HepG2 (cell line): ENCODE results near the gene LBX2. TPM values are rescaled to one million over a fixed set of nuclear protein-coding genes. Genes with fewer than 3 reads are reported as not detected.

Experiments
- CEBPG ChIP-seq: IDR thresholded peaks from 2 replicates; pipeline ENCODE4 v1.6.1; 2016
- EZH2 ChIP-seq: conservative IDR thresholded peaks from 2 replicates; pipeline ENCODE4 v1.6.1; 2012; ENCODE audit warnings: mild to moderate bottlenecking, low read depth, low read length, moderate library complexity
- FOXO1 ChIP-seq: sonication (generic); formaldehyde crosslinking; IDR thresholded peaks from 2 replicates; pipeline ENCODE4 v1.4.0; 2020; ENCODE audit warnings: missing genetic modification reagents
- NCOA1 ChIP-seq: sonication (generic); formaldehyde crosslinking; IDR thresholded peaks from 2 replicates; pipeline ENCODE4 v1.9.0; 2021; ENCODE audit warnings: missing genetic modification reagents
- NFIB ChIP-seq: sonication (generic); formaldehyde crosslinking; IDR thresholded peaks from 2 replicates; pipeline ENCODE4 v1.9.0; 2021; ENCODE audit warnings: missing genetic modification reagents, mild to moderate bottlenecking, borderline replicate concordance
- NR2F1 ChIP-seq, 2 experiments: fragments of 450-650 bp in 1 of 2; formaldehyde crosslinking in 1 of 2; IDR thresholded peaks; 2 replicates each; pipeline versions ENCODE4 v1.5.0 to v1.6.1; 2016 to 2020; ENCODE audit warnings: mild to moderate bottlenecking in 1 of 2, missing compliant biosample characterization in 1 of 2, missing genetic modification reagents in 1 of 2, moderate library complexity in 1 of 2
- RCOR2 ChIP-seq: IDR thresholded peaks from 2 replicates; pipeline ENCODE4 v1.6.1; 2016; ENCODE audit warnings: missing biosample characterization, missing genetic modification reagents
- REL ChIP-seq: sonication (generic); formaldehyde crosslinking; conservative IDR thresholded peaks from 2 replicates; pipeline ENCODE4 v1.8.0; 2022; ENCODE audit warnings: mild to moderate bottlenecking, missing genetic modification reagents, moderate library complexity
- RXRB ChIP-seq: IDR thresholded peaks from 2 replicates; pipeline ENCODE4 v1.6.1; 2016; ENCODE audit warnings: borderline replicate concordance, missing genetic modification reagents, missing compliant biosample characterization
- SIX1 ChIP-seq: sonication (generic); formaldehyde crosslinking; IDR thresholded peaks from 2 replicates; pipeline ENCODE4 v1.4.0; 2020; ENCODE audit warnings: missing genetic modification reagents, borderline replicate concordance
- TEAD3 ChIP-seq: optimal IDR thresholded peaks from 2 replicates; pipeline ENCODE3; 2016; ENCODE audit warnings: borderline replicate concordance
- ZBTB8A ChIP-seq: sonication (generic); formaldehyde crosslinking; IDR thresholded peaks from 2 replicates; pipeline ENCODE4 v1.4.0; 2020; ENCODE audit warnings: mild to moderate bottlenecking, low read depth, missing genetic modification reagents, borderline replicate concordance
- ZFAT ChIP-seq: sonication (generic); formaldehyde crosslinking; conservative IDR thresholded peaks from 2 replicates; pipeline ENCODE4 v1.8.1; 2023; ENCODE audit warnings: missing genetic modification reagents, inconsistent platforms
- ZFP41 ChIP-seq: sonication (generic); formaldehyde crosslinking; IDR thresholded peaks from 2 replicates; pipeline ENCODE4 v1.4.0; 2020; ENCODE audit warnings: mild to moderate bottlenecking, missing genetic modification reagents, borderline replicate concordance
- ZFP90 ChIP-seq: sonication (generic); formaldehyde crosslinking; IDR thresholded peaks from 2 replicates; pipeline ENCODE4 v1.8.0; 2022; ENCODE audit warnings: missing genetic modification reagents, mild to moderate bottlenecking, inconsistent platforms, borderline replicate concordance
- ZIK1 ChIP-seq: sonication (generic); formaldehyde crosslinking; IDR thresholded peaks from 2 replicates; pipeline ENCODE4 v1.5.0; 2020; ENCODE audit warnings: mild to moderate bottlenecking, low read depth, missing genetic modification reagents, borderline replicate concordance
- ZMYM2 ChIP-seq: sonication (generic); formaldehyde crosslinking; IDR thresholded peaks from 2 replicates; pipeline ENCODE4 v1.8.0; 2022; ENCODE audit warnings: mild to moderate bottlenecking, missing genetic modification reagents
- ZNF382 ChIP-seq: sonication (generic); formaldehyde crosslinking; IDR thresholded peaks from 2 replicates; pipeline ENCODE4 v1.5.0; 2020; ENCODE audit warnings: missing genetic modification reagents, mild to moderate bottlenecking, borderline replicate concordance
- ZNF430 ChIP-seq: sonication (generic); formaldehyde crosslinking; IDR thresholded peaks from 2 replicates; pipeline ENCODE4 v1.9.0; 2021; ENCODE audit warnings: mild to moderate bottlenecking, missing genetic modification reagents
- ZNF484 ChIP-seq: sonication (generic); formaldehyde crosslinking; IDR thresholded peaks from 2 replicates; pipeline ENCODE4 v1.5.1; 2020; ENCODE audit warnings: mild to moderate bottlenecking, low read depth, missing genetic modification reagents, borderline replicate concordance
- ZNF703 ChIP-seq: sonication (generic); formaldehyde crosslinking; IDR thresholded peaks from 2 replicates; pipeline ENCODE4 v1.5.1; 2020; ENCODE audit warnings: missing genetic modification reagents, mild to moderate bottlenecking, moderate library complexity, borderline replicate concordance
- ZNF724P ChIP-seq: sonication (generic); formaldehyde crosslinking; IDR thresholded peaks from 2 replicates; pipeline ENCODE4 v1.8.0; 2022; ENCODE audit warnings: missing genetic modification reagents, borderline replicate concordance
- ZNF816 ChIP-seq: sonication (generic); formaldehyde crosslinking; IDR thresholded peaks from 2 replicates; pipeline ENCODE4 v1.8.0; 2022; ENCODE audit warnings: missing genetic modification reagents, mild to moderate bottlenecking, borderline replicate concordance
- ZSCAN31 ChIP-seq: sonication (generic); formaldehyde crosslinking; IDR thresholded peaks from 2 replicates; pipeline ENCODE4 v1.5.0; 2020; ENCODE audit warnings: low read depth, mild to moderate bottlenecking, missing genetic modification reagents
- polyA plus RNA-seq, 8 experiments: library from polyadenylated mRNA; depleted of rRNA in 3 of 8; stranded (reverse) in 7 of 8; unstranded in 1 of 8; fragments of >200 nt; fragmentation: Illumina TruSeq in 4 of 8; extraction: Trizol in 4 of 8; gene quantifications; 2 replicates each; pipeline versions ENCODE4 v1.2.1 to v1.2.3, GENCODE V29; 2011 to 2016; ENCODE audit warnings: low read depth in 4 of 8, missing spikeins in 1 of 8, mixed read lengths in 1 of 8; ENCODE audit not compliant: insufficient read depth in 1 of 8
- total RNA-seq, 5 experiments: library from RNA; depleted of rRNA; stranded (reverse); fragments of >200 nt; fragmentation: Illumina TruSeq; extraction: Trizol; gene quantifications; 2 replicates each; pipeline ENCODE4 v1.2.3, GENCODE V29; 2016; ENCODE audit warnings: low read depth in 1 of 5
- TF ChIP-seq, protein P1 (sequence below): sonication (generic); formaldehyde crosslinking; conservative IDR thresholded peaks from 2 replicates; pipeline ENCODE4 v1.4.0; 2020; ENCODE audit warnings: mild to moderate bottlenecking, missing genetic modification reagents, moderate library complexity
- TF ChIP-seq, protein P2 (sequence below): sonication (generic); formaldehyde crosslinking; conservative IDR thresholded peaks from 2 replicates; pipeline ENCODE4 v1.4.0; 2020; ENCODE audit warnings: missing genetic modification reagents

The LBX2 gene
- total and polyA plus RNA-seq, 2 of the 13 experiments (the other 11 are each of a cell fraction or from before 2014, with no cell fraction given), result 6.4 to 8.1 TPM

DNA sequence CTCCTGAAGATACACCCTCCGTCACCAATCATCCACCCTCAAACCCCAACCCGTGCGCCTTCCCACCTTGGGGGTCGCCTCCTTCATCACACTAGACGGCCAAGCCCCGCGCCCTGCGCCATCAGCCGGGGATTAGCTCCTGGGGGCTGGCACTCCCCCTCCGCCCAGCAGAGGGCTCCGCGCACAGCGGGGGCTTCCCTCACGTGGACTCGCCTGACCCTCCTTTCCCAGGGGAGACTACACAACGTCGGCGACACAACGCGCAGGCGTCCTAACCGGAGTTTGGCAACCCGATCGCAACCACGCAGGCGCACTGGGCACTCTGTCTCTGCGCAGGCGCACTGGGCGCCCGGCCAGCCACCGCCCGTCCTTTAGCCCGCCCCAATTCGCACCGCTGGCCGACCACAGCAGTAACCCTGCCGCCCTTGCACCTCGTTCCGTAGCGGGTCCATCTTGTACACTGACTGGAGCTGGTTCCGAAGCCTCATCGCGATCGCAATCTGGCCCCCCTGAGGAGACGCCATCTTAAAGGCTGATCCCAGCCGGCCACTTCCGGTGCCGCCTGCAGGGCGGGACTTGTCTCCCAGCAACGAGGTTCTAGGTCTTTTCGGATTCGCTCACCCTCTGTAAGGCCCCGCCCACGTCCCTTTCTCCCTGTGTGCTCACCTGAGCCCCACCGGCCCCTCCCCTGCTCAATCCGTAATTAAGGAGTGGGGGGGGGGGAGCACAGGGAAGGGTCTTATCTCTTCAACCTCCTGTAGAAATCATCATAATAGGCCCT, 7.9 kb upstream of the LBX2 start, which contains the start of gene PCGF1 (continued):
- peak; percentile 77; the same call in 1 of the 2 replicates for TF ChIP-seq ZNF724P
- no peak for TF ChIP-seq ZMYM2 (CRISPR knock-in tag)
- peak; percentile 92 for TF ChIP-seq RXRB (CRISPR knock-in tag)
- TF ChIP-seq NCOA1, result no peak; the same call in 1 of the 2 replicates
- TF ChIP-seq ZBTB8A, result no peak; the same call in 1 of the 2 replicates
- TF ChIP-seq ZFAT (CRISPR knock-in tag), result no peak
- TF ChIP-seq ZIK1 (CRISPR knock-in tag), result peak; percentile 96
- TF ChIP-seq ZNF703, result no peak
- TF ChIP-seq REL (CRISPR knock-in tag), result peak; percentile 90
- no peak for TF ChIP-seq RCOR2 (CRISPR knock-in tag)
- no peak for TF ChIP-seq ZNF816
- TF ChIP-seq SIX1 (CRISPR knock-in tag), result 0 out of 2 replicates have a peak, but pooled peaks have one; percentile 42
- 0 out of 4 replicates have a peak, but pooled peaks of 1 of the 2 experiments have one; percentile 6 for TF ChIP-seq NR2F1 (CRISPR knock-in tag; IDR thresholded peaks at IDR 0.05)
- peak; percentile 53; the same call in 1 of the 2 replicates for TF ChIP-seq ZNF484 (CRISPR knock-in tag)
- no peak for TF ChIP-seq ZFP41 (CRISPR knock-in tag)
- TF ChIP-seq ZSCAN31 (CRISPR knock-in tag), result peak; percentile 96
- peak; percentile 80 for TF ChIP-seq CEBPG
- TF ChIP-seq TEAD3 (CRISPR knock-in tag), result peak; percentile 66
- TF ChIP-seq ZNF430, result no peak
- peak; percentile 97 for TF ChIP-seq ZFP90 (CRISPR knock-in tag)
- TF ChIP-seq ZNF382, result no peak
- TF ChIP-seq, protein P1, sequence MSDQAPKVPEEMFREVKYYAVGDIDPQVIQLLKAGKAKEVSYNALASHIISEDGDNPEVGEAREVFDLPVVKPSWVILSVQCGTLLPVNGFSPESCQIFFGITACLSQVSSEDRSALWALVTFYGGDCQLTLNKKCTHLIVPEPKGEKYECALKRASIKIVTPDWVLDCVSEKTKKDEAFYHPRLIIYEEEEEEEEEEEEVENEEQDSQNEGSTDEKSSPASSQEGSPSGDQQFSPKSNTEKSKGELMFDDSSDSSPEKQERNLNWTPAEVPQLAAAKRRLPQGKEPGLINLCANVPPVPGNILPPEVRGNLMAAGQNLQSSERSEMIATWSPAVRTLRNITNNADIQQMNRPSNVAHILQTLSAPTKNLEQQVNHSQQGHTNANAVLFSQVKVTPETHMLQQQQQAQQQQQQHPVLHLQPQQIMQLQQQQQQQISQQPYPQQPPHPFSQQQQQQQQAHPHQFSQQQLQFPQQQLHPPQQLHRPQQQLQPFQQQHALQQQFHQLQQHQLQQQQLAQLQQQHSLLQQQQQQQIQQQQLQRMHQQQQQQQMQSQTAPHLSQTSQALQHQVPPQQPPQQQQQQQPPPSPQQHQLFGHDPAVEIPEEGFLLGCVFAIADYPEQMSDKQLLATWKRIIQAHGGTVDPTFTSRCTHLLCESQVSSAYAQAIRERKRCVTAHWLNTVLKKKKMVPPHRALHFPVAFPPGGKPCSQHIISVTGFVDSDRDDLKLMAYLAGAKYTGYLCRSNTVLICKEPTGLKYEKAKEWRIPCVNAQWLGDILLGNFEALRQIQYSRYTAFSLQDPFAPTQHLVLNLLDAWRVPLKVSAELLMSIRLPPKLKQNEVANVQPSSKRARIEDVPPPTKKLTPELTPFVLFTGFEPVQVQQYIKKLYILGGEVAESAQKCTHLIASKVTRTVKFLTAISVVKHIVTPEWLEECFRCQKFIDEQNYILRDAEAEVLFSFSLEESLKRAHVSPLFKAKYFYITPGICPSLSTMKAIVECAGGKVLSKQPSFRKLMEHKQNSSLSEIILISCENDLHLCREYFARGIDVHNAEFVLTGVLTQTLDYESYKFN, result peak; percentile 60
- TF ChIP-seq EZH2, result no peak
- peak; percentile 63 for TF ChIP-seq FOXO1
- TF ChIP-seq, protein P2, sequence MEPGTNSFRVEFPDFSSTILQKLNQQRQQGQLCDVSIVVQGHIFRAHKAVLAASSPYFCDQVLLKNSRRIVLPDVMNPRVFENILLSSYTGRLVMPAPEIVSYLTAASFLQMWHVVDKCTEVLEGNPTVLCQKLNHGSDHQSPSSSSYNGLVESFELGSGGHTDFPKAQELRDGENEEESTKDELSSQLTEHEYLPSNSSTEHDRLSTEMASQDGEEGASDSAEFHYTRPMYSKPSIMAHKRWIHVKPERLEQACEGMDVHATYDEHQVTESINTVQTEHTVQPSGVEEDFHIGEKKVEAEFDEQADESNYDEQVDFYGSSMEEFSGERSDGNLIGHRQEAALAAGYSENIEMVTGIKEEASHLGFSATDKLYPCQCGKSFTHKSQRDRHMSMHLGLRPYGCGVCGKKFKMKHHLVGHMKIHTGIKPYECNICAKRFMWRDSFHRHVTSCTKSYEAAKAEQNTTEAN (CRISPR knock-in tag), result no peak; the same call in 1 of the 2 replicates
- no peak for TF ChIP-seq NFIB
